Left lung (tissue), 10 donors: ENCODE measurements around the gene UNC5A. TPM values are rescaled to one million over a fixed set of nuclear protein-coding genes. Genes with fewer than 3 reads are reported as not detected.
A peak's percentile ranks its signal among the peaks of the same experiment; 100 is the strongest.

Experiments
- ATAC-seq: fragments of 200-7000 bp; cut with Tn5 transposase; one replicate; pipeline ENCODE4 v1.9.1; 2020; ENCODE audit warnings: moderate library complexity
- DNase-seq, 4 donors: peaks; one replicate each; pipeline ENCODE4 v3.0.0-alpha.2; 2013 to 2020
- H3K27ac ChIP-seq, 2 donors: fragments of 200-600 bp; sonication (generic) in 1 of 2; one replicate each; pipeline versions ENCODE4 v1.5.0 to v1.8.0; 2020 to 2021
- H3K27me3 ChIP-seq, 2 donors: fragments of 200-600 bp; sonication (generic) in 1 of 2; one replicate each; pipeline versions ENCODE4 v1.5.0 to v1.8.0; 2020 to 2021
- H3K36me3 ChIP-seq, 2 donors: fragments of 200-600 bp; sonication (generic) in 1 of 2; one replicate each; pipeline versions ENCODE4 v1.5.0 to v1.8.0; 2020 to 2021
- H3K4me1 ChIP-seq, 2 donors: fragments of 200-600 bp; one replicate each; pipeline ENCODE4 v1.8.0; 2021
- H3K4me3 ChIP-seq, 2 donors: fragments of 200-600 bp; sonication (generic) in 1 of 2; one replicate each; pipeline versions ENCODE4 v1.5.0 to v1.8.0; 2020 to 2021; ENCODE audit warnings: mild to moderate bottlenecking in 1 of 2
- H3K9me3 ChIP-seq, 2 donors: fragments of 200-600 bp; sonication (generic) in 1 of 2; one replicate each; pipeline versions ENCODE4 v1.5.0 to v1.8.0; 2020 to 2021
- intact Hi-C, 2 donors: fragments of 100-400 bp; cut with DNase I; formaldehyde crosslinking; loops; one replicate each; pipeline versions ENCODE4 v1.11.2 to v1.14.2; 2022
- polyA plus RNA-seq, 6 donors: library from polyadenylated mRNA; unstranded; fragments of 120-200 nt; gene quantifications; one replicate each; pipeline ENCODE4 v1.2.1, GENCODE V29; 2013; ENCODE audit not compliant: insufficient read length in 6 of 6
- total RNA-seq, 2 donors: library from RNA; stranded (reverse); fragmentation: NEBNext Ultra II Directional; extraction: Animal tissue kit (Norgen Biotek cat#: 25700); gene quantifications; one replicate each; pipeline ENCODE4 v1.2.1, GENCODE V29; 2021
- TF ChIP-seq, protein P1 (sequence below), 2 donors: fragments of 200-600 bp; sonication (generic) in 1 of 2; IDR thresholded peaks; one replicate each; pipeline versions ENCODE4 v1.5.0 to v1.8.0; 2021; ENCODE audit warnings: antibody characterized with exemption in 2 of 2
- donor health status: DM: no; HTN: yes; CAD: no.
- donor health status: DM: no; HTN: no; CAD: no.

UNC5A gene
- total and polyA plus RNA-seq, 8 donors: 0.24 to 1.6 (median 1.0) TPM; not detected in 1

DNA sequence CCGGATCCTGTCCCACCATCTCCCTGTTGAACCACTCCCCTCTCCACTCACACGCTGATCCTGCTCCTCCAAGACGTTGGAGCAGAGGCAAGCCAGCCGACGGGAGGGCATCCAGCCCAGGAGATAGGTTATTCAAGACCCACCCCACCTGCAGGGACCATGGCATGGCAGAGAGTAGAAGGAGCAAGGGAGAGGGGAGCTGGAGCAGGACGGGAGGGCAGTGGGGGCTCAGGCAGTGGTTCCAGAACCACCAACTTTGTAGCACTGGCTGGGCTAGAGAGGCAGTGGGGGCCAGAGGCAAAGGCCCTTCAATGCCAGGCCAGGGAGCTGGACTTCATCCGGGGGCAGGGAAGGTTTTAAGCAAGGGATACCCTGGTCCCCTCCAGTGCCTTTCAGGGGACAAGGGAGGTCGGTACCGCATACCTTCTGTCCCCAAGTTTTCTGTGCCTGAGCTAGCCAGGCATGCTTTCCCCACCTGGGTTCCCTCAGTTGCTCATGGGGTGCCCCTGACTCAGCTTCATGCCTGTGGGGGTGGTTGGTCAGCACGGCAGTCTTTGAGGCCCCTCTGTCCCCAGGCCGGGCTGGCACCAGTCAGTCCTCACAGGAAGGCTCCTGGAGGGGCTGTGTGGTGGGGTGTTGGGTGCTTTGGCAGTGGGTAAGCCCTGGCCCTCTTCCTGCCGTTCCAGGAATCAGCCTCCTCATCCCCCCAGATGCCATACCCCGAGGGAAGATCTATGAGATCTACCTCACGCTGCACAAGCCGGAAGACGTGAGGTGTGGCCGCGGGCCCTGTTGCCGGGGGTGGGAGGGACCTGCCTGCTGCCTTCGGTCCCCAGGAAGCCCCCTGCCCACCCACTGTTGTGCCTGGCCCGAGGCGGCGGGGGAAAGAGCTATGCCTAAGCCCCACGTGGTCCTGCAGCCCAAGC lies 66.4 kb downstream of the UNC5A start:
- DNase-seq (peak in 1 of 4 donors; percentile 74), ATAC-seq (no peak)
- Histone ChIP-seq H3K27ac (no peak overlapping the region), H3K4me1 (no peaks in the 10 kb centered on the region), H3K36me3 (peaks cover 0 to 27% of the 10 kb centered on the region in 2 donors), H3K9me3 (no peaks in the 10 kb centered on the region), H3K4me3 (no peak overlapping the region), H3K27me3 (peaks cover 5 to 70% of the 10 kb centered on the region in 2 donors)
- intact Hi-C loops: no loop called here
- TF ChIP-seq, protein P1, sequence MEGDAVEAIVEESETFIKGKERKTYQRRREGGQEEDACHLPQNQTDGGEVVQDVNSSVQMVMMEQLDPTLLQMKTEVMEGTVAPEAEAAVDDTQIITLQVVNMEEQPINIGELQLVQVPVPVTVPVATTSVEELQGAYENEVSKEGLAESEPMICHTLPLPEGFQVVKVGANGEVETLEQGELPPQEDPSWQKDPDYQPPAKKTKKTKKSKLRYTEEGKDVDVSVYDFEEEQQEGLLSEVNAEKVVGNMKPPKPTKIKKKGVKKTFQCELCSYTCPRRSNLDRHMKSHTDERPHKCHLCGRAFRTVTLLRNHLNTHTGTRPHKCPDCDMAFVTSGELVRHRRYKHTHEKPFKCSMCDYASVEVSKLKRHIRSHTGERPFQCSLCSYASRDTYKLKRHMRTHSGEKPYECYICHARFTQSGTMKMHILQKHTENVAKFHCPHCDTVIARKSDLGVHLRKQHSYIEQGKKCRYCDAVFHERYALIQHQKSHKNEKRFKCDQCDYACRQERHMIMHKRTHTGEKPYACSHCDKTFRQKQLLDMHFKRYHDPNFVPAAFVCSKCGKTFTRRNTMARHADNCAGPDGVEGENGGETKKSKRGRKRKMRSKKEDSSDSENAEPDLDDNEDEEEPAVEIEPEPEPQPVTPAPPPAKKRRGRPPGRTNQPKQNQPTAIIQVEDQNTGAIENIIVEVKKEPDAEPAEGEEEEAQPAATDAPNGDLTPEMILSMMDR (IDR thresholded peaks at IDR 0.05): no peak

DNA sequence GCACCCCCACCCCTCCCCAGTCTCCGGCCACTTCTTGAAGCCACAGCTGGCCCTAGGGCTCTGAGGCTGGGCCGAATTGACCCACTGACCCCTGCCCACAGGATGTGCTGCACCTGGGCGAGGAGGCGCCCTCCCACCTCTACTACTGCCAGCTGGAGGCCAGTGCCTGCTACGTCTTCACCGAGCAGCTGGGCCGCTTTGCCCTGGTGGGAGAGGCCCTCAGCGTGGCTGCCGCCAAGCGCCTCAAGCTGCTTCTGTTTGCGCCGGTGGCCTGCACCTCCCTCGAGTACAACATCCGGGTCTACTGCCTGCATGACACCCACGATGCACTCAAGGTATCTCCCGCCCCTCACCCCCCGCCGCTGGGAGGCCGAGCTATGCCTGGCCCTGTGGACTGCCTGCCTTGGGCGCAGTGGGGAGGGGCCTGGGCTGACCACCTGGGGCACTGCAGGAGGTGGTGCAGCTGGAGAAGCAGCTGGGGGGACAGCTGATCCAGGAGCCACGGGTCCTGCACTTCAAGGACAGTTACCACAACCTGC lies 67.5 kb downstream of the UNC5A start:
- no peaks in the 10 kb centered on the region for H3K9me3 ChIP-seq
- no peak overlapping the region for H3K4me3 ChIP-seq
- H3K4me1 ChIP-seq: no peaks in the 10 kb centered on the region
- H3K27ac ChIP-seq: no peak overlapping the region
- DNase-seq (peak in 1 of 4 donors; percentile 80), ATAC-seq (no peak)
- TF ChIP-seq, protein P1 (IDR thresholded peaks at IDR 0.05): no peak
- peaks cover 5 to 70% of the 10 kb centered on the region in 2 donors for H3K27me3 ChIP-seq
- intact Hi-C loops: no loop called here
- peaks cover 0 to 38% of the 10 kb centered on the region in 2 donors for H3K36me3 ChIP-seq

DNA sequence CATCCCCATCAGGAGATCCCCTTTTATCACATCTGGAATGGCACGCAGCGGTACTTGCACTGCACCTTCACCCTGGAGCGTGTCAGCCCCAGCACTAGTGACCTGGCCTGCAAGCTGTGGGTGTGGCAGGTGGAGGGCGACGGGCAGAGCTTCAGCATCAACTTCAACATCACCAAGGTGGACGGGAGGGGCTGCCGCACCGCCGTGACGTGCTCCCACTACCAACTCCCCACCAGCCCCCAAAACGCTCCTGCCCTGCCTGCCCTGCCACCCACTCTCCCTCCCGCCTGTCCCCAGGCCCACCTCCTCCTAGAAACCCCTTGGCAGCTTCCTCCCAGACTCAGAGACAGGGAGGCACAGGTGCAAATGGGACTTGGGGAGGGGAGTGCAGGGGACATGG lies 68.1 kb downstream of the UNC5A start:
- Histone ChIP-seq H3K9me3 (no peaks in the 10 kb centered on the region), H3K36me3 (peaks cover 0 to 44% of the 10 kb centered on the region in 2 donors), H3K4me3 (no peak overlapping the region), H3K27ac (no peak overlapping the region), H3K27me3 (peaks cover 5 to 68% of the 10 kb centered on the region in 2 donors), H3K4me1 (no peaks in the 10 kb centered on the region)
- ATAC-seq: no peak
- peak in 1 of 4 donors; percentile 76 for DNase-seq
- TF ChIP-seq, protein P1 (IDR thresholded peaks at IDR 0.05): no peak
- intact Hi-C loops: no loop called here

DNA sequence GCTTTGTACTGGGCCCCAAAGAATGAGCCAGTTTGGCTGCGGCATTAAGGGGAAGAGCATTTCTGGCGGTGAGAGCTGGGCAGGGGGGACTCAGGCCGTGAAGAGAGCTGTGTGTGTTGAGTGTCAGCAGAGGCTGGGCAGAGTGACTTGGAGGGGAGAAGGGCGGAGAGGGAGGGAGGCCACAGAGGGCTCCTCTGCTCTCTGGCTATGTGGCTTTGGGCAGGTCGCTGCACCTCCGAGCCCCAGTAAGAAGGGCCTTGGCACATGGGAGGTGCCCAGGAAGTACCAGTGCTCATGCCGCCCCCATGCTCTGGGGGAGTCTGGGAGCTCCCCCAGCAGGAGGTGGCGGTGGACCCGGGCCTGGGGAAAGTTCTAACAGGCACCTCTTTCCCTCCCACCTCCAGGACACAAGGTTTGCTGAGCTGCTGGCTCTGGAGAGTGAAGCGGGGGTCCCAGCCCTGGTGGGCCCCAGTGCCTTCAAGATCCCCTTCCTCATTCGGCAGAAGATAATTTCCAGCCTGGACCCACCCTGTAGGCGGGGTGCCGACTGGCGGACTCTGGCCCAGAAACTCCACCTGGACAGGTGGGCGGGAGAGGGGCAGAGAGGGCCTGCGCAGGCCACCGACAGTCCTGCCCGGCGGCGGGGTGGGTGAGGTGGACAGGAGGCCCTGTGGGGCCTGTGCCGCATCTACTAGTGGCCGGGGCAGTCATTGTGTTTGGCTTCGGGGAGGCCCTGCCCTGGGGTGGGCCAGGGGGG lies 68.7 kb downstream of the UNC5A start:
- Histone ChIP-seq H3K36me3 (peaks cover 0 to 49% of the 10 kb centered on the region in 2 donors), H3K9me3 (no peaks in the 10 kb centered on the region), H3K4me3 (no peak overlapping the region), H3K4me1 (no peaks in the 10 kb centered on the region), H3K27me3 (peaks cover 5 to 62% of the 10 kb centered on the region in 2 donors), H3K27ac (no peak overlapping the region)
- TF ChIP-seq, protein P1 (IDR thresholded peaks at IDR 0.05): no peak
- intact Hi-C loops: no loop called here
- DNase-seq: peak in 1 of 4 donors; percentile 68
- no peak for ATAC-seq
